Hepatocyte (in vitro differentiated cells): Measurements from ENCODE around the gene SNAI3. TPM values are rescaled to one million over a fixed set of nuclear protein-coding genes. Genes with fewer than 3 reads are reported as not detected.

Source experiments
- DNase-seq: peaks from one replicate; pipeline ENCODE4 v3.0.0-alpha.2; 2016; ENCODE audit warnings: low spot score
- H2AFZ ChIP-seq: fragments of 200-600 bp; sonication (generic); 2 replicates; pipeline ENCODE4 v1.6.0; 2016; ENCODE audit warnings: antibody characterized with exemption, mild to moderate bottlenecking
- H3K27ac ChIP-seq: fragments of 200-600 bp; sonication (generic); 2 replicates; pipeline ENCODE4 v1.5.1; 2016; ENCODE audit warnings: mild to moderate bottlenecking
- H3K27me3 ChIP-seq: fragments of 200-600 bp; sonication (generic); 2 replicates; pipeline ENCODE4 v1.6.1; 2016
- H3K36me3 ChIP-seq: fragments of 200-600 bp; sonication (generic); replicated peaks from 2 replicates; pipeline ENCODE4 v1.5.1; 2016; ENCODE audit warnings: low read depth; ENCODE audit not compliant: insufficient read depth
- H3K4me1 ChIP-seq: fragments of 200-600 bp; sonication (generic); 2 replicates; pipeline ENCODE4 v1.5.1; 2016; ENCODE audit warnings: mild to moderate bottlenecking, moderate library complexity; ENCODE audit not compliant: insufficient read depth
- H3K4me2 ChIP-seq: fragments of 200-600 bp; sonication (generic); 2 replicates; pipeline ENCODE4 v1.6.0; 2016
- H3K4me3 ChIP-seq: fragments of 200-600 bp; sonication (generic); 2 replicates; pipeline ENCODE4 v1.5.1; 2016; ENCODE audit warnings: mild to moderate bottlenecking
- H3K79me2 ChIP-seq: fragments of 200-600 bp; sonication (generic); 2 replicates; pipeline ENCODE4 v1.6.0; 2017; ENCODE audit warnings: mild to moderate bottlenecking
- H3K9me2 ChIP-seq: fragments of 200-600 bp; sonication (generic); replicated peaks from 2 replicates; pipeline ENCODE4 v1.6.0; 2017; ENCODE audit warnings: mild to moderate bottlenecking; ENCODE audit not compliant: insufficient read depth
- H3K9me3 ChIP-seq: fragments of 200-600 bp; sonication (generic); 2 replicates; pipeline ENCODE4 v1.5.1; 2016; ENCODE audit warnings: low read depth, mild to moderate bottlenecking
- H4K20me1 ChIP-seq: fragments of 200-600 bp; sonication (generic); 2 replicates; pipeline ENCODE4 v1.6.0; 2016; ENCODE audit warnings: mild to moderate bottlenecking; ENCODE audit not compliant: insufficient read depth, poor library complexity, severe bottlenecking
- EZH2 ChIP-seq: fragments of 200-600 bp; sonication (generic); IDR thresholded peaks from 2 replicates; pipeline ENCODE4 v1.6.1; 2016; ENCODE audit warnings: antibody characterized with exemption, mild to moderate bottlenecking, borderline replicate concordance
- EZH2phosphoT487 ChIP-seq: fragments of 200-600 bp; sonication (generic); IDR thresholded peaks from one replicate; pipeline ENCODE4 v1.6.1; 2018; ENCODE audit warnings: antibody characterized with exemption, mild to moderate bottlenecking, low read depth, moderate library complexity; ENCODE audit not compliant: unreplicated experiment, severe bottlenecking
- WGBS: methylation state at CpG from one replicate; pipeline ENCODE4 v1.1.6; 2016; ENCODE audit warnings: low lambda C conversion rate; ENCODE audit errors: missing lambda C conversion rate; 5-methylcytosine and 5-hydroxymethylcytosine counted together
- polyA plus RNA-seq: library from polyadenylated mRNA; unstranded; fragments of >200 nt; fragmentation: Nextera tagmentation; extraction: Ambion mirVana; gene quantifications from 2 replicates; pipeline ENCODE4 v1.2.1, GENCODE V29; 2016
- total RNA-seq: library from RNA; depleted of rRNA; stranded (reverse); fragments of >200 nt; gene quantifications from 2 replicates; pipeline ENCODE4 v1.2.3, GENCODE V29; 2014
- TF ChIP-seq, protein P1 (sequence below): fragments of 200-600 bp; sonication (generic); IDR thresholded peaks from 2 replicates; pipeline ENCODE4 v1.5.1; 2016; ENCODE audit warnings: antibody characterized with exemption, mild to moderate bottlenecking; ENCODE audit not compliant: poor library complexity

The SNAI3 gene
- total and polyA plus RNA-seq, 2 experiments from 2014 or later = 1.7 to 5.0 TPM

DNA sequence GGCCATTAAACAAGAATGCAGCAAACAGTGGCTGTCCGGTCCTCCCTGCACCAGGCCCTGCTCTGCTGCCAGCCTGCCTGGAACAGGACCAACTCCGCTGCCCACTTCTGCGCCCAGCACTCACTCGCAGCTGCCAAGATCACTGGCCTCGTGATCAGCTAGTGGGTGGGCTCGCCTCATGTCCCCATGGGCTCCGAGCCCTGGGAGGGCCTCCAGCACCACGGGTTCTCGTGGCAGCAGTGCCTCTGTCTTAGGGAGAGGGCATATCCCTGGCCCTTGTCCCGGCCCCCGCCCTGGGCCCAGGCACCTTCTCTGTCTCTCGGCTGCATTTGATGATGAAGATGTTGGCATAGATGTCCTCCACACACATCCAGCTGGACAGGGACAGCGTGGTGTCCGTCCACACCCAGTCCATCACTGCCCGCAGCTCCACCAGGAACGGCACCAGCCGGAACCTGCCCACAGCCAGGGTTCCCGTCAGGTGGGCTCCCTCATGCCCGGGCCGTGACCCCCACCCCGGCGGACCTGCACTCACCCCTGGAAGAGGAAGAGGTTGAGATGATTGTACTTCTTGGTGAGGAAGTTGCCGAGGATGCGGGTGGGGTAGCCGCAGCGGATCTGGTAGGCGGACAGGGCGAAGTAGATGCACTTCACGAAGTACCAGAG is 33.1 kb upstream of the SNAI3 start:
- no peaks in the 10 kb centered on the region for H3K36me3 ChIP-seq

DNA sequence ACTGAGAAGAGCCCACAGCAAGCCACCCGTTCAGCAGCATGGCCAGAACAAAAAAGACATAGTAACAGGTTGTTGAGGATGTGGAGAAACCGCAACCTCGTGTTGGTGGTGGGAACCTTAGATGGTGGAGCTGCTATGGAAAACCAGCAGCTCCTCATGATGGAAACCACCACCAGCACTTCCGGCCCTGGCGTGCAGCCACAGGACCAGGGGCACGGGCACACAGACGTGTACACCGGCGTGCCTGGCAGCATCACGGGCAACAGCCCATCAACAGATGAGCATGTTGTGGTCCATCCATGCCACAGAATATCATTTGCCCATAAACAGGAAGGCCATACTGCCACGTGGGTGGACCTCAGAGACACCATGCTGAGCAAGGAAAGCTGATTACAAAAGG is 31.9 kb upstream of the SNAI3 start:
- H3K4me3 ChIP-seq = no peak overlapping the region
- no peak overlapping the region for H3K27ac ChIP-seq
- no peaks in the 10 kb centered on the region for H3K9me2 ChIP-seq
- H4K20me1 ChIP-seq = no peaks in the 10 kb centered on the region
- 98% methylated on average over 11 of the region's 11 CpGs for WGBS
- no peaks in the 10 kb centered on the region for H3K9me3 ChIP-seq
- DNase-seq = no peak
- H2AFZ ChIP-seq = no peak overlapping the region
- TF ChIP-seq EZH2 (no peak), EZH2phosphoT487 (no peak)
- TF ChIP-seq, protein P1, sequence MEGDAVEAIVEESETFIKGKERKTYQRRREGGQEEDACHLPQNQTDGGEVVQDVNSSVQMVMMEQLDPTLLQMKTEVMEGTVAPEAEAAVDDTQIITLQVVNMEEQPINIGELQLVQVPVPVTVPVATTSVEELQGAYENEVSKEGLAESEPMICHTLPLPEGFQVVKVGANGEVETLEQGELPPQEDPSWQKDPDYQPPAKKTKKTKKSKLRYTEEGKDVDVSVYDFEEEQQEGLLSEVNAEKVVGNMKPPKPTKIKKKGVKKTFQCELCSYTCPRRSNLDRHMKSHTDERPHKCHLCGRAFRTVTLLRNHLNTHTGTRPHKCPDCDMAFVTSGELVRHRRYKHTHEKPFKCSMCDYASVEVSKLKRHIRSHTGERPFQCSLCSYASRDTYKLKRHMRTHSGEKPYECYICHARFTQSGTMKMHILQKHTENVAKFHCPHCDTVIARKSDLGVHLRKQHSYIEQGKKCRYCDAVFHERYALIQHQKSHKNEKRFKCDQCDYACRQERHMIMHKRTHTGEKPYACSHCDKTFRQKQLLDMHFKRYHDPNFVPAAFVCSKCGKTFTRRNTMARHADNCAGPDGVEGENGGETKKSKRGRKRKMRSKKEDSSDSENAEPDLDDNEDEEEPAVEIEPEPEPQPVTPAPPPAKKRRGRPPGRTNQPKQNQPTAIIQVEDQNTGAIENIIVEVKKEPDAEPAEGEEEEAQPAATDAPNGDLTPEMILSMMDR = no peak
- H3K36me3 ChIP-seq = no peaks in the 10 kb centered on the region
- no peaks in the 10 kb centered on the region for H3K79me2 ChIP-seq
- H3K4me2 ChIP-seq = no peak overlapping the region
- no peaks in the 10 kb centered on the region for H3K4me1 ChIP-seq
- H3K27me3 ChIP-seq = no peaks in the 10 kb centered on the region

More for the DNA sequence above, 33.1 kb upstream of the SNAI3 start:
- H3K4me2 ChIP-seq = no peak overlapping the region
- no peaks in the 10 kb centered on the region for H3K27me3 ChIP-seq
- no peaks in the 10 kb centered on the region for H3K79me2 ChIP-seq
- no peaks in the 10 kb centered on the region for H4K20me1 ChIP-seq
- WGBS = 94% methylated on average over 22 of the region's 29 CpGs
- H3K4me1 ChIP-seq = no peaks in the 10 kb centered on the region
- H3K27ac ChIP-seq = no peak overlapping the region
- no peak overlapping the region for H3K4me3 ChIP-seq
- TF ChIP-seq EZH2phosphoT487 = no peak
- TF ChIP-seq, protein P1 = no peak
- no peak for TF ChIP-seq EZH2
- H2AFZ ChIP-seq = no peak overlapping the region
- no peak for DNase-seq
- no peaks in the 10 kb centered on the region for H3K9me2 ChIP-seq
- no peaks in the 10 kb centered on the region for H3K9me3 ChIP-seq

DNA sequence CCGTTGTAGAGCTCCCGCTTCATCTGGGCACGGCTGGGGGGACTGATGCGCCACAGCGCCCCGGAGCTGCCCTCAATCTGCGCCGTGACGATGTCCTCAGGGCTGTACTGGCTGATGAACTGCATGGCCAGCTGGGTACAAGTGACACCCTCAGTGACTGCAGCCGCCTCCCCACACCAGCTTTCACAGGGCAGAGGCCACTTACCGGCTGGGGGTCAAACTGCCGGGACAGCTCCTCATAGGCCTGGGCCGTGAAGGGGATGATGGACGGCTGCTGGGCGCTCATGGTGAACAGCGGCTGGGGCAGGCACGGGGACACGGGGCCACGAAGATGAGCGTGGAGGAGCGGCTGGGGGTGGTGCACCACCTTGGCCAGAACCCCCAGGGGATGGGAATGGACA is 30.3 kb upstream of the SNAI3 start:
- H3K27me3 ChIP-seq = no peaks in the 10 kb centered on the region
- H2AFZ ChIP-seq = no peak overlapping the region
- over 99% methylated on average over 21 of the region's 21 CpGs for WGBS
- H3K4me1 ChIP-seq = no peaks in the 10 kb centered on the region
- no peak for DNase-seq
- no peaks in the 10 kb centered on the region for H4K20me1 ChIP-seq
- H3K9me3 ChIP-seq = no peaks in the 10 kb centered on the region
- no peaks in the 10 kb centered on the region for H3K79me2 ChIP-seq
- no peaks in the 10 kb centered on the region for H3K9me2 ChIP-seq
- H3K36me3 ChIP-seq = no peaks in the 10 kb centered on the region
- no peak overlapping the region for H3K4me2 ChIP-seq
- TF ChIP-seq, protein P1 = no peak
- TF ChIP-seq EZH2phosphoT487 (no peak), EZH2 (no peak)
- H3K4me3 ChIP-seq = no peak overlapping the region
- H3K27ac ChIP-seq = no peak overlapping the region

DNA sequence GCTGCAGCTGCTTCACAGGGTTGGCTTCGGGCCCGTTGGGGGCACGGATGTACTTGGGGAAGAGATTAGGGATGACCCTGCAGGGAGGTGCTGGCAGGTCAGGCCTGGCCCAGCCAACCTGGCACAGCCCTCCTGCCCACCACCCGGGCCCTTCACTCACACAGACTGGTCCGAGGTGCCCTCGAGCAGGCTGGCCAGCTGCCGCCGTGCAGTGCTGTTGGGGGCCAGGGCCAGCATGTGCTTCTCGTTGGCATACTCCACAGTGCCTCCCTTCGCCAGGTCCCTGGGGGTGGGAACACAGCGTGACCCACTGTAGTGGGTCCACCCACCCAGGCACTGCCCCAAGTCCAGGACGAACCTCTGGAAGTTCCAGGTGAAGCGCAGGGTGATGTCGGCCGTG is 29.9 kb upstream of the SNAI3 start:
- DNase-seq = no peak
- no peaks in the 10 kb centered on the region for H3K27me3 ChIP-seq
- no peaks in the 10 kb centered on the region for H3K36me3 ChIP-seq
- no peaks in the 10 kb centered on the region for H4K20me1 ChIP-seq
- 97% methylated on average over 15 of the region's 15 CpGs for WGBS
- TF ChIP-seq EZH2 = no peak
- no peaks in the 10 kb centered on the region for H3K4me1 ChIP-seq
- no peaks in the 10 kb centered on the region for H3K9me3 ChIP-seq
- H3K79me2 ChIP-seq = no peaks in the 10 kb centered on the region
- H3K4me2 ChIP-seq = no peak overlapping the region
- H2AFZ ChIP-seq = no peak overlapping the region
- H3K4me3 ChIP-seq = no peak overlapping the region
- no peaks in the 10 kb centered on the region for H3K9me2 ChIP-seq
- H3K27ac ChIP-seq = no peak overlapping the region
